Fibroblast of lung (primary cell): ENCODE data around the gene TAS2R41.

Experiments
- CTCF ChIP-seq, 2 donors: IDR thresholded peaks in 1 of 2; conservative IDR thresholded peaks in 1 of 2; 1 replicate in 1 of 2; 2 replicates in 1 of 2; pipeline ENCODE4 v1.5.1; 2011 to 2012; ENCODE audit warnings: low read length in 2 of 2, control low read depth in 1 of 2, inconsistent platforms in 1 of 2, low read depth in 1 of 2, mild to moderate bottlenecking in 1 of 2
- EZH2 ChIP-seq: IDR thresholded peaks from 2 replicates; pipeline ENCODE4 v1.5.1; 2012; ENCODE audit warnings: low read length, control low read depth, mild to moderate bottlenecking; ENCODE audit errors: missing control alignments

- TF ChIP-seq CTCF (conservative IDR thresholded peaks at IDR 0.05 in 1 of 2, IDR thresholded peaks at IDR 0.05 in 1 of 2; ENCODE audit: low read depth in 1 of 2, low read length in 2 of 2) (no peak), EZH2 (no peak)
Observed at GRCh38 chr7:143459359-143459758, 18.3 kb upstream of the TAS2R41 start.
